ENCODE results near the gene HNRNPUL1. TPM values are rescaled to one million over a fixed set of nuclear protein-coding genes. Genes with fewer than 3 reads are reported as not detected.

The HNRNPUL1 gene
- total RNA-seq, 1 experiment from 2014 or later: 300 TPM

DNA sequence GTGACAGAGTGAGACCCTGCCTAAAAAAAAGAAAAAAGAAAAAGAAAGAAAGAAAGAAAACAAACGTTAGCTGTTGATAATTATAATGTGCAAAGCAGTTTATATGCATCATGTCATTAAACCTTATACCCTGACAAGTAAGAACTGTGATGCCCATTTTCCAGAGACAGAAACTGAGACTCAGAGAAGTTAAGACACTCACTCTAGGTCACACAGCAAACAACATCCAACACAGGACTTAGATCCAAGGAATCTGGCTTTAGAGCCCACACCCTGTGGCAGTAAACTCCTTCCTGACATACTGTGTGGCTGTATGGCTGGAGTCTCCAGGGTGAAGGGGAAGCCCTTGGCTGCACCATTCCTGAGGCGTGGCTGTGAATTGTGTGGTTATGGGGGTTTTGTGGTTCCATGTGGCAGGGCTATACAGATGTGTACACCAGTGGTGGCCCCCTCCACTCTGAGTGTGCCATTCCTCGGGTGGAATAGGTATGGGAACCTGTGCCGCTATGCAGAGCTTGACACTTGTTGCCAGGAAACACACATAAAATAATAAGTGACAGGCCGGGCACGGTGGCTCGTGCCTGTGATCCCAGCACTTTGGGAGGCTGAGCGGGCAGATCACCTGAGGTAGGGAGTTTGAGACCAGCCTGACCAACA, 29.5 kb upstream of the HNRNPUL1 start:
- DNase-seq (ENCODE audit: low spot score): no peak

DNA sequence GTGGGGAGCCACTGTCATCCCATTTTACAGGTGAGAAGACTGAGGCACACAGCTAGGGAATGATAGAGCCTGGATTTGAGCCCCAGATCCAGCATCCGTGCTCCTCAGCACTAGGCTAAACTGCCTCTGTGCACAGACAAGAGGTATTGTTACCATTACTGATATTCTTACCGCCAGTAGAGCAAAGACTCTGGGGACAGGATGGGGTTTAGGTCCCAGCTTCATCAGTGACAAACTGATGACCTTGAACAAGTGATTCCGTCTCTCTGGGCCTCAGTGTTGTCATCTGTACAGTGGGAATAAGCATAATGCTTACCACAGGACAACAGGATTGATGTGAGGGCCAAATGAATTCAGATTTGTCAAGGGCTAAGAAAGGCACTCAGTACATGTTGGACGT, 28.7 kb upstream of the HNRNPUL1 start:
- no peak for DNase-seq (ENCODE audit: low spot score)

DNA sequence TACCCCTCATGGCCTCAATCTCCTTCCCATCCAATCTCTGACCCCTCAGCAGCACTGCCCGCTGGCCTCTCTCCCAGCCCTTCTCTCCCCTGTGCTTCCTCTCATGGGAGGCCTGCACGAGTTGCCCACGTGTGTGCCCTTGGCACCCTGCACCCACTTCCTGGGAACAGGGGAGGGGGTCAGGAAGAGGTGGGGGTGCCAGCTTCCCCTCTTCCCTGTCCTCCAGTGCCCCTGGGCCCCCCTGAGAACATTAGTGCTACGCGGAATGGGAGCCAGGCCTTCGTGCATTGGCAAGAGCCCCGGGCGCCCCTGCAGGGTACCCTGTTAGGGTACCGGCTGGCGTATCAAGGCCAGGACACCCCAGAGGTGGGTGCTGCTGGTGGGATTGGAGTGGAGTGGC, 25.9 kb upstream of the HNRNPUL1 start:
- no peak for DNase-seq (ENCODE audit: low spot score)

DNA sequence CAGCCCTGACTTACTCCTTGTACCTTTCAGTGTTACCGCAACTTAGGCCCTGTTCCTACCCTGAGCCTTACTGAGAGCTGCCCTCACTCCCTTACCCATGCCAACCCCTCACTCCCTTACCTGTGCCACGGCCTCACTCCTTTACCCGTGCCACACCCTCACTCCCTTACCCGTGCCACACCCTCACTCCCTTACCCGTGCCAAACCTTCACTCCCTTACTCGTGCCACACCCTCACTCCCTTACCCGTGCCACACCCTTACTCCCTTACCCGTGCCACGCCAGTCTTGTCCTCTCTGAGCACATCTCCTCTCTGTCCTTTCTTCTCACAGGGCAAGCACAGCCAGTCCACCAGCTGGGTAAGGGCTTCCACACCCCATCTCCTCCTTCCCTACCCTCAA, 24.8 kb upstream of the HNRNPUL1 start:
- DNase-seq (ENCODE audit: low spot score): no peak

DNA sequence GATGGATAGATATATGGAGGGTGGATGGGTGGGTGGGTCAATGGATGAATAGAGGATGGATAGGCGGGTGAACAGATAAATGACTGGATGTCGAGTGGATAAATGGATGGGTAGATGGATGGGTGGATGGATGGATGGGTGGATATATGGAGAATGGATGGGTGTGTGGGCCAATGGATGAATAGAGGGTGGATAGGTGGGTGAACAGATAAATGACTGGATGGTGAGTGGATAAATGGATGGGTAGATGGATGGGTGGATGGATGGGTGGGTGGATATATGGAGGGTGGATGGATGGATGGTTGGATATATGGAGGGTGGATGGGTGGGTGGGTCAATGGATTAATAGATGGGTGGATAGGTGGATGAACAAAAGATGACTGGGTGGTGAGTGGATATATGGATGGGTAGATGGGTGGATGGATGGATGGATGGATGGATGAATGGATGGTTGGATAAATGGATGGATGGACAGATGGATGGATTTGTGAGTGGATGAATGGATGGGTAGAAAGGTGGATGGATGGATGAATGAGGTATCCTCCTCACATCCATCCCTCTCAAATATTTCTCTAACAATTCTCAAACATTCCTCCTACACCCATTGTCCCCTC, 24.1 kb upstream of the HNRNPUL1 start:
- DNase-seq (ENCODE audit: low spot score): no peak

DNA sequence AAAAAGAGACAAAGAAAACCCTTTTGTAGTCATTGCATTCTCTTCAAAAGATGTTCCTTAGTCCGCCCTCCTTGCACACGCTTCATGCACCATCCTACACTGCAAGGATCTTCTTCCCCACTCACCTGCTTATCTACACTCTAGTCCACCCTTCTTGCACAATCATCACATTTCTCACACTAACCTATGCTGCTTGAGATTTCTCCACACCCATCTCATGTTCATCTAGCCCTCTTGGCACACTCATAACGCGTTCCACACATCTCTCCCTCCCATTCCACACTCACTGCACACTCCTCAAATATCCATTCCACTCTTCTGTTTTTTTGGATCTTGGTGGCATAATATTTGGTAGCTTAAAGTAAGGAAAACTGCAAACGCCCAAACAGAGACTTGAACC, 22.3 kb upstream of the HNRNPUL1 start:
- DNase-seq (ENCODE audit: low spot score): no peak

DNA sequence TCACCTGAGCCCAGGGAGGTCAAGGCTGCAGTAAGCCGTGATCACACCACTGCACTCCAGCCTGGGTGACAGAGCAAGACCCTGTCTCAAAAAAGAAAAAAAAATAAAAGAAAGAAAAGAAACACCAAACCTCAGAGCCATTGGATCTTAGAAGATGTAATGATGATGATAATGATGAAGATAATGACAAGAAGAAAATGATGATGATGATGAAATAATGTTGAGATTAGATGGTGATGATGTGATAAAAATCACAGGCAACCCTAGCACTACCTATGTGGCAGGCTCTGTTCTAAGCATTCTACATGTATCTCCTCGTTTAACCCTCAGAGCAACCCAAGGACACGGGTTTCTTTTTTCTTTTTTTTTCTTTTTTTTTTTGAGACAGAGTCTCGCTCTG, 20.1 kb upstream of the HNRNPUL1 start:
- no peak for DNase-seq (ENCODE audit: low spot score)

DNA sequence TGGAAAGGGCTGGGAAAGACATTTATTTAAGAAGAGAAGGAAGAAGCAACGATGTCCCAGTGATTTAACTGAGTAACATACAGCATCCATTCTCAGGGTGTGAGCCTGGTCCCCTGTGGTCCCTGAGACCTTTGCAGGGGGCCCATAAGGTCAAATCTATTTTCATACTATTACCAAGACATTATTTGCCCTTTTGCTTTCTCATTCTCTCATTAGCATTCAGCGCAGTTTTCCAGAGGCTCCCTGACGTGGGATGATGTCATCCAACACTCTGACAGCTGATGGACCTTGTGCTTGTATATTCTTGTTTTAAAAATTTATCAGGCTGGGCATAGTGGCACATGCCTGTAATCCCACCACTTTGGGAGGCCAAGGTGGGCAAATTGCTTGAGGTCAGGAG, 18.3 kb upstream of the HNRNPUL1 start:
- DNase-seq (ENCODE audit: low spot score): no peak

DNA sequence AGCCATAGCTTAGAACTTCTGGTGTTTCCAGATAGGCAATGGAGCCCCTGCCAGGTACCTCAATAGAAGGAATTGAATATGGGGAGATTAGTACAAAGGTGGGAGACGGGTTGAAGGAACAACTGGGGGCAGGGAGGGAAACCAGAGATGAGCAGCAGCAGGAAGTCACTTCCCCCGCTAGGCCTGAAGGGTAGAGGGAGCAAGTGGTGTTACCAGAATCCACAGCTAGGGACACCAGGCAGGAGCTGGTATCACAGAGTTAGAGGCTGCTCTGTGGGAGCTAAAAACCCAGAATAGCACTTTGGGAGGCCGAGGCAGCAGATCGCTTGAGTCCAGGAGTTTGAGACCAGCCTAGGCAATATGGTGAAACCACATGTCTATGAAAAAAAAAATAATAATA, 15.3 kb upstream of the HNRNPUL1 start:
- no peak for DNase-seq (ENCODE audit: low spot score)

DNA sequence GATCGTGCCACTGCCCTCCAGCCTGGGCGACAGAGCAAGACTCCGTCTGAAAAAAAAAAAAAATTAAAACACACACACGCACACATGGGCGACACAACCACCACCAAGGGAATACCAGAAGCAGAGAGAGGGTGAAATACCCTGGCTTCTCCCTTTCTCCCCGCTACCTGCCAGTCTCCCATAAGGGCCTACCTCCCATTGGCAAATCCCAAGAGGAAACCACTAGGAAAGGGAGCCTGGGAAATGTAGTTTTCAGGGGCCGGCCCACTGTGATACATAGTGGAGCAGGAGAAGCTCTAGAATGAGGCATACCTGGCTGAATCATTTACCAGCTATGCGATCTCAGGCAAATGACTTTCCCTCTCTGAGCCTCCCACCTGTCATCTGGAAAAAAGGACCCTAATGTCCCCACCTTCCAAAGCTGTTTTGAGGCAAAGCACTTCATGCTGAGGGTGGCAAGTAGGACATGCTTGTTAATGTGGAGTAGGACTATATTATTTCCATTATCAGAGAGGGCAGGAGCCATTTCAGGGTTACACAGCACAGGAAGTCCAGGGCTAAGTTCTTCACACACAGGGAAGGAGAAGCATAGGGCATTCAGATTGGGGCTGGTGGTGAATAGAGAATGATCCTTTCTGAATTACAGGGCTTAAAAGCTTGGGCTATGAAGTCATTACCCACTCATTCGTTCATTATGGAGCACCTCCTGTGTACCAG, 14.3 kb upstream of the HNRNPUL1 start:
- peak; percentile 85 for DNase-seq (ENCODE audit: low spot score)

DNA sequence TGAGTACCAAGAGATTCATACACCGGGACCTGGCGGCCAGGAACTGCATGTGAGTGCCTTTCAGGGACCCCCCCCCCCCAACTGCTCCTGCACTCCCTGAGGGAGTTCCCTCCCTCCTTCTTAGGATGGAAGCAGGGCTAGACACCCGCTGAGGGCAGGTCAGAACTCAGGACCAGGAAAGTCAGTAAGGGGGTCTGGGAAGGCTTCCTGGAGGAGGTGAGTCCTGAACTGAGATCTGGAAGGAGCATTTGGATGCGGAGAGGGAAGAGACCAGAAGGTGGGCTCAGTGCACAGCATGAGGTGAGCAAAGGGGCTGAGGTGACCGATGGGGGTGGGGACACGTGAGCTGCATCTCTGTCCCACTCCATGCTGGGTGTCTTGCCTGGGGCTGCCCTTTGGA, 10.5 kb upstream of the HNRNPUL1 start:
- no peak for DNase-seq (ENCODE audit: low spot score)

DNA sequence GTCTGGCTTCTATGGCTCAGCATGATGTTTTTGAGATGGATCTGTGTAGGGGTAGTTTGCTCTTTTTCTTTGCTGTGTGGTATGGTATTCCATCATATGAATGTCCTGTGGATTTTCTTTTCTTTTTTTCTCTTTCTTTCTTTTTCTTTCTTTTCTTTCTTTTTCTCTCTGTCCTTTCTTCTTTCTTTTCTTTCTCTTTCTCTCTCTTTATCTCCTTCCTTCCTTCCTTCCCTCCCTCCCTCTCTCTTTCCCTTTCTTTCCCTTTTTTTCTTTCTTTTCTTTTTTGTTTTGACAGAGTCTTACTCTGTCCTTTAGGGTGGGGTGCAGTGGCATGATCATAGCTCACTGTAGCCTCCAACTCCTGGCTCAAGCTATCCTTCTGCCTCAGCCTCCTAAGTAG, 9.0 kb upstream of the HNRNPUL1 start:
- DNase-seq (ENCODE audit: low spot score): no peak

DNA sequence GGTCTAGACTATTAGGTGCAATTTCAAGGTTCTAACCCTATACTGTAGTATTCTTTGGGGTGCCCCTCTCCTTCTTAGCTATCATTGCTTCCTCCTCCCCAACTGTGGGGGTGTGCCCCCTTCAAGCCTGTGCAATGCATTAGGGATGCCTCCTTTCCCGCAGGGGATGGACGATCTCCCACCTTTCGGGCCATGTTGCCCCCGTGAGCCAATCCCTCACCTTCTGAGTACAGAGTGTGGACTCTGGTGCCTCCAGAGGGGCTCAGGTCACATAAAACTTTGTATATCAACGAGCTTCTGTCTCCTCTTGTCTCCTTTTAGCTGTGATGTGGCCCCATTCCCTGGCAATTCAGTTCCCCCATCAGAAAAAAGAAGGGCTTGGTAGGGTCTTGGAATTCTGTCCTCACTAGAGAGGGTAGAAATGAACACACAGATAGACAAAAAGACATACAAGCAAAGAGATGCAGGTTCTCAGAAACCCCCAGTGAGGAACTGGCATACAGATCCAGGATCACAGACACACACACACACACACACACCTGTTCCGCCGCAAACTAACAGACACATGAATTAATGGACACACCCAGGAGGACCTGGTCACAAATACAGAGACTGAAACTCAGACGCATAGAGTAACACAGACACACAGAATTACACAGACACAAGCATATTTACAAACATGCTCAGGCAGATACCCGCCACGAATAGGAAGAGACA, 2.5 kb upstream of the HNRNPUL1 start:
- no peak for DNase-seq (ENCODE audit: low spot score)

DNA sequence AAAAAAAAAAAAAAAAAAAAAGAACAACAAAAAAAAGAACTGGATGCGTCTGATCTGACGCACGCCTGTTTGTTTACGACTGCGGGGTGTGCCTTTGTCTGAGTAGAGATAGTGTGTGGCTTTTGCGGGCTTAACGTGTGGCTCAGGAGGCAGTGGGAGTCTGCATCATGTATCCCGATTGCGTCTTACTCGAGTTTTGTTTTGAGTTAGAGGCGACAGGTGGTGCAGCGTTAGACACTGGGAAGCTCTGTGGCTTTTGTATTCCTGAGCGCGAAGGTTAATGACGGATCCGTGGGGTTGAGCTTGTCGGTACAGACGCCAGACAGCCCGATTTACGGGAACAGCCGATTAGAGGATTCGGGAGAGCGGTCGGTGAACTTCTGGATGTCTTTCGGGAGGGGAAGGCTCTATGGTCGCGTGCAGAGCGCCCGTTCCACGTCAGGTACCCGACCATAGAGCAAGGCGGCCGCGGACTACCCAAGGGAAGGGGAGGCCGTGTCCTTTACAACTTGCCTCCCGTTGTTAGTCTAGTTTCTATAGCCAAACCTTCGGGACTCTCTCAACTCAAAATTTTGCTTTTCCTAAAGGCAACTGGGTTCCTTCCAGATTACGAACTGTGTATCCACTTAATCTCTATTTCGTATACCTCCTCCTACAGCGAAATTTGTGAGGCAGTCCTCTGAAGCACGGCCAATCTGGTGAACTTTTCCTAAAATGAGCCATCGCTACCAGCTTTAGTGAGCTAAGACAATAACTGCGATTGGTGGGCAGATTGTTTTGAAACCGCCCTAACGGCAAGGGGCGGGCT, 926 bp upstream of the HNRNPUL1 start:
- no peak for DNase-seq (ENCODE audit: low spot score)

DNA sequence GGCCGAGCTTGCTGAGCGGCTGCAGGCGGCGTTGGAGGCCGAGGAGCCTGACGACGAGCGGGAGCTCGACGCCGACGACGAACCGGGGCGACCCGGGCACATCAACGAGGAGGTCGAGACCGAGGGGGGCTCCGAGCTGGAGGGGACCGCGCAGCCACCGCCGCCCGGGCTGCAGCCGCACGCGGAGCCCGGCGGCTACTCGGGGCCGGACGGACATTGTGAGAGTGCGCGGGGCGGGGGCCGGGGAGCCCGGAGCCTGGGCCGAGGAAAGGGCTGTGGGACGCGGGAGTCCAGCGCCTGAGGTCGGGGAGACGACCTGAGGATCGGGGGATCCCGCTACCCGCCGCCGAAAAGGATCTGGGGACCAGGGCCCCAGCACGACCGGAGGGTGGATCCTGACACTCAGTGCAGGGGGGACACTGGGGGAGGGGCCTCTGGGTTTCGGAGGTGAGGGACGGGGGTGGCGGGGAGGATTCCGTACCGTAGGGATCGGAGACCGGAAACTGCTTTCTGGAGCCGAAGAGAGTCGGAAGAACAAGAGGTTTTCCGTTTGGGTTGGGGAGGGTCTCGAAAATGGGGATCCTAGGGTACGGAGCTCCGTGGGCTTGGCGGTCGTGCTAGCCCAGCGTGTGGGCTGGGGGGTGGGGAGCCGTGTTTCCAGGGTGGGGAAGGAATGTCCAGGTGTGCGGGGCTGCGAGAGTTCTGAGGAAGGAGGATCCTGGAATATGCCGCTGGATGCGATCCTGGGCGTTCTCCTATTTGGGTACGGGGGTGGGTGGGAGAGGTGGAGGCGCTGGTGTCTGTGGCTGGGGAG, 616 bp downstream of the HNRNPUL1 start:
- peak; percentile 84 for DNase-seq (ENCODE audit: low spot score)

DNA sequence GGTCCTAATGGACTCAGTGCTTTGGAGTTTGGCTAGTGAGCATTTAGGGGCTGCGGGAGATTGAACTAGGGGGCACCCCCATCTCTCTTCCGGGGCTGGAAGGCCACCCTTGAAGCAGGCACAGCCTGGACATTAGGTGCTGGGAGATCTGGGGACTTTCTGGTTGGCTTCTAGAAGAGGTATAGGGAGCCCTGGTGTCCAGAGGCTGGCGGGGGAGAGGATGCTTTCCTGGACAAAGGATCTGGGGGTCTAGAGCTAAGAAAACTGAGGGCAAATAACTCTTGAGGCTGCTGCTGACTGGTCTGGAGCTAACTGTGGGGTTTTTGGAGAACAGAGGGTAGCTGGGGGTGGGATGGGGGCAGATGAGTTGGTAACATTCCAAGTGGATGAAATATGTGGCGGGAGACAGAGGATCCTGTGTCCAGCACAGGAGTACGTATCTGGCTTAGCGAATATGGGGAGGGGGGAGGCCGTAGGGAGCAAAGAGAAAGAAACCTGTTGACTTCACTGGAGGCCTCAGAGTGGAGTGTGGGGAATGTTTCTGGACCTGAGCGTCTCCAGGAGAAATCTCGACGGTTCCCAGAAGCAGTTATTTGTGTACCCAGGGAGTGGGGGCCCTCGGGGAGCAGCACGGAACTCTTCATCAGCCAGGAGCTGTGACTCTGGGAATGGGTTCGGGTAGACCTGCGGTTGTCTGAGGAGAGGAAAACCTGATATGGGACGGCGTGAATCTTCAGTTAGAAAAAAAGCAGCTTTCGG, 1.4 kb downstream of the HNRNPUL1 start:
- peak; percentile 69 for DNase-seq (ENCODE audit: low spot score)

DNA sequence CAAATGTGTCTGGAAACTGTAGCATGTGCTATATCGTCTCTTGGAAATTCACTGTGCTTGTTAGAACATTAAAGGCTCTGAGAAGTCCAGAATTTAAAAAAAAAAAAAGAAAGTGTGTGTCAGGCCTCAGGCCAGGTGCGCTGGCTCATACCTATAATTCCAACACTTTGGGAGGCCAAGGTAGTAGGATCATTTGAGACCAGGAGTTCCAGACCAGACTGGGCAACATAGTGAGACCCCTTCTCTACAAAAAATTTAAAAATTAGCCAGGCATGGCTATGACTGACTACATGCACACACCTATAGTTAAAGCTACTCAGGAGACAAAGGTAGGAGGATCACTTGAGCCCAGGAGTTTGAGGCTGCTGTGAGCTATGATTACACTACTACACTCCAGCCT, 4.9 kb downstream of the HNRNPUL1 start:
- DNase-seq (ENCODE audit: low spot score): no peak

DNA sequence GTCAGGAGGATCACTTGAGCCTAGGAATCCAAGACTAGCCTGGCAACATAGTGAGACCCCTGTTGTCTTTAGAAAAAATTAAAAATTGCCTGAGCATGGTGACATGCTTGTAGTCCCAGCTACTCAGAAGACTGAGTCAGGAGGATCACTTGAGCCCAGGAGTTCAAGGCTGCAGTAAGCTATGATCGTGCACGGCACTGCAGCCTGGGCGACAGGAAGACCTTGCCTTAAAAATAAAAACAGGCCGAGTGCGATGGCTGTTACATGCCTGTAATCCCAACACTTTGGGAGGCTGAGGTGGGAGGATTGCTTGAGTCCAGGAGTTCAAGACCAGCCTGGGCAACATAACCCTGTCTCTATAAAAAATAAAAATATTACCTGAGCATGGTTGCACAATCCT, 5.4 kb downstream of the HNRNPUL1 start:
- DNase-seq (ENCODE audit: low spot score): no peak

DNA sequence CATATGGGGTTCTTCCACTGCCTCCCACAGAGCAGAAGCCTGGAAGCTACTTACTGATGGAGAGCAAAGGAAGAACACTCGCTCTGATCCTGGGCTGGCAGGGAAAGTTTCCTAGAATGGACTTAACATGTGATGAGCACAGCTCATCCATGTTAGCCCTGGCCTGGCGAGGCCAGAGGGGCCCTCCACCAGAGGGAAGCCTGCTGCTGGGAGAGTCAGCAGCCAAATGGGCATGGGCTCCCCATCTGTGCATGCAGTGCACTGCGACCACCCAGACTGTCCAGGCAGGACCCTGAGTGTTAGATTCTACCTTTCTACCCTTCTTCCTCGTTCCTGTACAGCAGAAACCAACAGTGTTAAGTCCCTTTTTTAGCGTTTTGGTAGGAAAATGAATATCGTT, 8.9 kb downstream of the HNRNPUL1 start:
- DNase-seq (ENCODE audit: low spot score): no peak

DNA sequence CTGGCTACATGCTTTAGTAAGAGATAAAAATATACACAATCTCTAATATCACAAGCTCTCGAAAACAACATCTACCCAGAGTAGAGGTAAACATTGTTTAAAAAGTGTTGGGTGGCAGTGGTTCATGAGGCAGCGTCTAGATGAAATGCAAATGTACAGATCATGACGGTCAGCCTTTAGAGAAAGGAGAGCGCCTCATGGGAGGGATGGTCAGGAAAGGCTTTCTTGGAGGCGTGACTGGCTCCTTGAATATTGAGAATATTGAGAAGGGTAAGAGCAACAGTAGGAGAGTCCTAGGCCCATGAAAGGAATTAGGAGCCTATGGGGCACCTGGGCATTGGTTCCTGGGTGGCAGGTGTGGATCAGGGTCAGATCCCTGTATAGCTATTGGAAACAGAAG, 10.6 kb downstream of the HNRNPUL1 start:
- DNase-seq (ENCODE audit: low spot score): no peak

All from HT-29 (cell line).